Glutamatergic neuron (in vitro differentiated cells): ENCODE measurements around the gene BCAT1. TPM values are rescaled to one million over a fixed set of nuclear protein-coding genes. Genes with fewer than 3 reads are reported as not detected.

Experiments
- DNase-seq: peaks from one replicate; pipeline ENCODE4 v3.0.0; 2022
- H3K27ac Mint-ChIP-seq: one replicate; pipeline ENCODE4 v1.8.0; 2020; ENCODE audit warnings: mild to moderate bottlenecking, mixed read lengths, inconsistent platforms; ENCODE audit not compliant: unreplicated experiment
- H3K27me3 Mint-ChIP-seq: one replicate; pipeline ENCODE4 v1.8.0; 2020; ENCODE audit warnings: mild to moderate bottlenecking, moderate library complexity, mixed read lengths, inconsistent platforms; ENCODE audit not compliant: unreplicated experiment
- H3K36me3 Mint-ChIP-seq: one replicate; pipeline ENCODE4 v1.8.0; 2020; ENCODE audit warnings: mild to moderate bottlenecking, mixed read lengths, inconsistent platforms; ENCODE audit not compliant: unreplicated experiment
- H3K4me1 Mint-ChIP-seq: one replicate; pipeline ENCODE4 v1.8.0; 2020; ENCODE audit warnings: mild to moderate bottlenecking, low read depth, mixed read lengths, inconsistent platforms; ENCODE audit not compliant: unreplicated experiment
- H3K4me3 Mint-ChIP-seq: one replicate; pipeline ENCODE4 v1.8.0; 2020; ENCODE audit warnings: mild to moderate bottlenecking, mixed read lengths, inconsistent platforms; ENCODE audit not compliant: unreplicated experiment
- H3K9me3 Mint-ChIP-seq: one replicate; pipeline ENCODE4 v1.8.0; 2020; ENCODE audit warnings: mild to moderate bottlenecking, moderate library complexity, mixed read lengths, inconsistent platforms; ENCODE audit not compliant: unreplicated experiment
- total RNA-seq: library from RNA; stranded (reverse); fragmentation: NEBNext Ultra II Directional; extraction: Animal tissue kit (Norgen Biotek cat#: 25700); gene quantifications from one replicate; pipeline ENCODE4 v1.2.1, GENCODE V29; 2021; ENCODE audit not compliant: unreplicated experiment
- TF ChIP-seq, protein P1 (sequence below): fragments of 200-600 bp; sonication (generic); IDR thresholded peaks from one replicate; pipeline ENCODE4 v1.5.0; 2021; ENCODE audit not compliant: partially characterized antibody, unreplicated experiment

Gene BCAT1
- total RNA-seq, 1 donor from 2014 or later = 401 TPM

GRCh38 chr12:24888813-24889212, 60.1 kb downstream of the BCAT1 start:
- TF ChIP-seq, protein P1, sequence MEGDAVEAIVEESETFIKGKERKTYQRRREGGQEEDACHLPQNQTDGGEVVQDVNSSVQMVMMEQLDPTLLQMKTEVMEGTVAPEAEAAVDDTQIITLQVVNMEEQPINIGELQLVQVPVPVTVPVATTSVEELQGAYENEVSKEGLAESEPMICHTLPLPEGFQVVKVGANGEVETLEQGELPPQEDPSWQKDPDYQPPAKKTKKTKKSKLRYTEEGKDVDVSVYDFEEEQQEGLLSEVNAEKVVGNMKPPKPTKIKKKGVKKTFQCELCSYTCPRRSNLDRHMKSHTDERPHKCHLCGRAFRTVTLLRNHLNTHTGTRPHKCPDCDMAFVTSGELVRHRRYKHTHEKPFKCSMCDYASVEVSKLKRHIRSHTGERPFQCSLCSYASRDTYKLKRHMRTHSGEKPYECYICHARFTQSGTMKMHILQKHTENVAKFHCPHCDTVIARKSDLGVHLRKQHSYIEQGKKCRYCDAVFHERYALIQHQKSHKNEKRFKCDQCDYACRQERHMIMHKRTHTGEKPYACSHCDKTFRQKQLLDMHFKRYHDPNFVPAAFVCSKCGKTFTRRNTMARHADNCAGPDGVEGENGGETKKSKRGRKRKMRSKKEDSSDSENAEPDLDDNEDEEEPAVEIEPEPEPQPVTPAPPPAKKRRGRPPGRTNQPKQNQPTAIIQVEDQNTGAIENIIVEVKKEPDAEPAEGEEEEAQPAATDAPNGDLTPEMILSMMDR = no peak
- H3K9me3 Mint-ChIP-seq = peaks cover 5% of the 10 kb centered on the region
- no peaks in the 10 kb centered on the region for H3K36me3 Mint-ChIP-seq
- H3K27ac Mint-ChIP-seq = no peak overlapping the region
- DNase-seq = no peak
- H3K4me1 Mint-ChIP-seq = peaks cover 5% of the 10 kb centered on the region
- no peak overlapping the region for H3K4me3 Mint-ChIP-seq
- H3K27me3 Mint-ChIP-seq = peaks cover 1% of the 10 kb centered on the region

GRCh38 chr12:24884911-24885310, 64.0 kb downstream of the BCAT1 start:
- Mint-ChIP-seq H3K36me3 (no peaks in the 10 kb centered on the region), H3K4me1 (peaks cover under 1% of the 10 kb centered on the region), H3K27me3 (peaks cover 1% of the 10 kb centered on the region), H3K9me3 (peaks cover 2% of the 10 kb centered on the region), H3K4me3 (no peak overlapping the region), H3K27ac (no peak overlapping the region)
- TF ChIP-seq, protein P1 = no peak
- DNase-seq = no peak

DNA sequence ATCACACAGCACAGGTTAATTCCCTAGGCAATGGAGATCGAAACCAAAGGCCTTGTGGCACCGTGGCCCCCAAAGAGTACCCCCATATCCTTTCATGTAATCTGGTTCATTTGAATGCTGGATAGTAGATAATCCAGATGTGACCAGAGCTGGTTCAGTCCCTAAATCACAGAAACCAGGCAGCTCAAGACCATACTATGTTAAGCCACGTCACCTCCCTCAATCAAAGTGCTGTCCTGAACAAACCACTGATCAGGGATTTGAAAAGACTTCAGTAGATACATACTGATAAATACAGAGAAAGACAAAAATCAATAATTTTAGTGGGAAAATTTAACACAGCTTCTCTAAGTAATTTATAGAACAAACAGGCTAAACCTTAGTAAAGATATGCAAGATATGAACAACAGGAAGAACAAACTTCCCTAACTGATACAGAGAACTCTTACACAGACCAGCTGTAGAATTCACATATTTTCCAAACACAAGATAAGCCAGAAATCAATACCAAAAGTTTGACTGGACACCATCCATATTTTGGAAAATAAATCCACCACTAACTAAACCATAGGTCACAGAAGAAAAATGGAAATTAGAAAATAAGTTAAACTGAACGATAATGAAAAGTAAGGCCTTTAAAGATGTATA, 67.1 kb downstream of the BCAT1 start:
- H3K27ac Mint-ChIP-seq = no peak overlapping the region
- peaks cover 1% of the 10 kb centered on the region for H3K27me3 Mint-ChIP-seq
- DNase-seq = no peak
- no peaks in the 10 kb centered on the region for H3K4me1 Mint-ChIP-seq
- H3K4me3 Mint-ChIP-seq = no peak overlapping the region
- TF ChIP-seq, protein P1 = no peak
- H3K36me3 Mint-ChIP-seq = no peaks in the 10 kb centered on the region
- H3K9me3 Mint-ChIP-seq = no peaks in the 10 kb centered on the region

DNA sequence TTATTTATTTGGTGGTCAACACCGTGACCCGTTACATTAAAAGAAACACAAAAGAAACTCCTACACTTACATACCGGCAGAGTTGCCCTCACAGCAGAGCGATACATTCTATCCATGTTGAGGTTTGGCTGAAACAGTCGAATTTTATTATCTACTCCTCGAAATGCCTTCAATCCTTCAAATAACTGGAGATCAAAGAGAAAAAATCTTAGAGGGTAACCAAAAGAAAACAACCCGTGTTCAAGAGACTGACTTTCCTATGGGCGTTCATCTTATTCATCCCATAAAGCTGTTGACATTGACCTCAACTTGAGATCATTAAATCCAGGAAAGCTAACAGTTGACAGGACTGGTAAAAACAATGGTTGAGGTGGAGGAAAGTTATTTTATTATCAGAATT, 67.7 kb downstream of the BCAT1 start:
- Mint-ChIP-seq H3K27ac (no peak overlapping the region), H3K36me3 (no peaks in the 10 kb centered on the region), H3K27me3 (peaks cover 1% of the 10 kb centered on the region)

DNA sequence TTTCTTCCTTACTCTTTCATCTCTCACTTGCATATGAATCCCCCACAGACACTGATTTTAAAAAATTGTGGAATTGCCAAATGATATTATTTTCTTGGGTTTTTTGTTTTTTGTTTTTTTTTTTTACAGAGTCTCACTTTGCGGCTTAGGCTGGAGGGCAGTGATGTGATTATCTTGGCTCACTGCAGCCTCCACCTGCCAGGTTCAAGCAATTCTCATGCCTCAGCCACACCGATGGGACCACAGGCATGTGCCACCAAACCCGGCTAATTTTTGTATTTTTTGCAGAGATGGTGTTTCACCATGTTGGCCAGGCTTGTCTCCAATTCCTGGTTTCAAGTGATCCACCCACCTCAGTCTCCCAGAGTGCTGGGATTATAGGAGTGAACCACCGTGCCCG, 68.2 kb downstream of the BCAT1 start:
- TF ChIP-seq, protein P1 = no peak
- Mint-ChIP-seq H3K4me3 (no peak overlapping the region), H3K4me1 (no peaks in the 10 kb centered on the region), H3K9me3 (no peaks in the 10 kb centered on the region), H3K27me3 (peaks cover 1% of the 10 kb centered on the region), H3K36me3 (no peaks in the 10 kb centered on the region), H3K27ac (no peak overlapping the region)
- DNase-seq = no peak

More for the DNA sequence above, 67.7 kb downstream of the BCAT1 start:
- no peak for DNase-seq
- no peak overlapping the region for H3K4me3 Mint-ChIP-seq
- H3K9me3 Mint-ChIP-seq = no peaks in the 10 kb centered on the region
- no peaks in the 10 kb centered on the region for H3K4me1 Mint-ChIP-seq
- TF ChIP-seq, protein P1 = no peak
